Activated CD4-positive, alpha-beta memory T cell treated with anti-CD3 and anti-CD28 coated beads for 36 hours (primary cell): ENCODE measurements around the gene INAVA. TPM values are rescaled to one million over a fixed set of nuclear protein-coding genes. Genes with fewer than 3 reads are reported as not detected.
"Not testable (repeated sequence)": the region's sequence is repeated elsewhere in the genome, so short reads cannot be mapped to it uniquely, and the experiment has no call there.

Source experiments
- CTCF ChIA-PET: fragments of 350-600 bp; sonication (Branson Sonifier 250); formaldehyde crosslinking; loops from one replicate; lab custom pipeline; 2021; ENCODE audit warnings: antibody characterized with exemption, inconsistent platforms; lab: Charles Lee
- POLR2A ChIA-PET: fragments of 350-600 bp; sonication (Branson Sonifier 250); formaldehyde crosslinking; loops from one replicate; lab custom pipeline; 2021; ENCODE audit warnings: antibody characterized with exemption; lab: Charles Lee
- DNase-seq: peaks from one replicate; pipeline ENCODE4 v3.0.0-alpha.2; 2020
- H3K27ac Mint-ChIP-seq: one replicate; pipeline ENCODE4 v1.8.0; 2021; ENCODE audit warnings: mixed read lengths
- H3K27me3 Mint-ChIP-seq: one replicate; pipeline ENCODE4 v1.8.0; 2021; ENCODE audit warnings: mixed read lengths
- H3K36me3 Mint-ChIP-seq: one replicate; pipeline ENCODE4 v1.8.0; 2021; ENCODE audit warnings: mixed read lengths
- H3K4me1 Mint-ChIP-seq: one replicate; pipeline ENCODE4 v1.8.0; 2021; ENCODE audit warnings: low read depth, mixed read lengths
- H3K4me3 Mint-ChIP-seq: one replicate; pipeline ENCODE4 v1.8.0; 2021; ENCODE audit warnings: mild to moderate bottlenecking, mixed read lengths
- H3K9me3 Mint-ChIP-seq: one replicate; pipeline ENCODE4 v1.8.0; 2021; ENCODE audit warnings: mixed read lengths
- intact Hi-C: fragments of 100-400 bp; cut with micrococcal nuclease; formaldehyde crosslinking; loops from one replicate; pipeline ENCODE4 v1.15.1; 2023
- total RNA-seq, 2 experiments: library from RNA; stranded (reverse); gene quantifications; one replicate each; pipeline ENCODE4 v1.2.3, GENCODE V29; 2021

The INAVA gene
- total RNA-seq, 2 experiments from 2014 or later, result not detected

DNA sequence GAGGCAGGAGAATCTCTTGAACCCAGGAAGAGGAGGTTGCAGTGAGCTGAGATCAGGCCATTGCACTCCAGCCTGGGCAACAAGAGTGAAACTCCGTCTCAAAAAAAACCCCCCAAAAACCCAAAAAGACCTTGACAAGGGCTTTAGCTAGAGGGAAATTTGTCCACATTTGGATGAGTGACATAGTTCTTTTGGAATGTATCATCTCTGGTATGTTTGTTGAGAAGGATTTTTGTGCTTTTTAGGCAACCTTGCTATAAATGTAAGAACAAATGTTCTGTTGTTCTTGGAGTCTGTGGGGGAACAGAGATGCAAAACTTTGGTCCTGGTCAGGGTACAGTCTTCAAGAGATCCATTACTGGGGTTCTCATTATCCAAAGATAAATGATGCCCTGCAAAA lies 28.9 kb downstream of the INAVA start:
- Mint-ChIP-seq H3K36me3 (no peaks in the 10 kb centered on the region), H3K27ac (no peak overlapping the region), H3K27me3 (peaks cover 12% of the 10 kb centered on the region), H3K4me3 (no peak overlapping the region), H3K4me1 (peaks cover 2% of the 10 kb centered on the region), H3K9me3 (no peaks in the 10 kb centered on the region)
- CTCF ChIA-PET, result interaction anchor here (1.5 kb wide), 1 partner anchor 48 kb away, joined by 6 read pairs; no protein-coding TSS in a partner anchor
- POLR2A ChIA-PET, result no interaction called here
- intact Hi-C loops, result no loop called here
- DNase-seq, result no peak

DNA sequence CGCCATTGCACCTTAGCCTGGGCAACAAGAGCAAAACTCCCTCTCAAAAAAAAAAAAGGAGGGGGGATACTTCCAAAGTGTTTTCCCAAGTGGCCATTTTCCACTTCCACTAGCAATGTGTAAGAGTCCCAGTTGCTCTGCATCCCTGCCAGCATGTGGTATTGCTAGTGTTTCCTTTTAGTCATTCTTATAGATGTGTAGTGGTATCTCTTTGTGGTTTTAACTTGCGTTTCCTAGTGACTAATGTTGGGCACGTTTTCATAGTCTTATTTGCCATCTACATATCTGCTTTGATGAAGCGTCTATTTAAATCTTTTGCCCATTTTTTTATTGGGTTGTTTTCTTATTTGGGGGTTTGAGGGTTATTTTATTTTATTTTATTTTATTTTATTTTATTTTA lies 31.1 kb downstream of the INAVA start:
- Mint-ChIP-seq H3K9me3 (peaks cover under 1% of the 10 kb centered on the region), H3K36me3 (no peaks in the 10 kb centered on the region), H3K4me1 (peaks cover 5% of the 10 kb centered on the region), H3K27ac (no peak overlapping the region), H3K4me3 (no peak overlapping the region), H3K27me3 (peaks cover 17% of the 10 kb centered on the region)
- CTCF ChIA-PET, result no interaction called here
- intact Hi-C loops, result loop anchor here (1.0 to 5.0 kb wide), 3 partner anchors 20 to 59 kb away; no protein-coding TSS in a partner anchor
- peak; percentile 35 for DNase-seq
- POLR2A ChIA-PET, result interaction anchor here (0.7 kb wide), 1 partner anchor 18 kb away, joined by 3 read pairs; no protein-coding TSS in a partner anchor

DNA sequence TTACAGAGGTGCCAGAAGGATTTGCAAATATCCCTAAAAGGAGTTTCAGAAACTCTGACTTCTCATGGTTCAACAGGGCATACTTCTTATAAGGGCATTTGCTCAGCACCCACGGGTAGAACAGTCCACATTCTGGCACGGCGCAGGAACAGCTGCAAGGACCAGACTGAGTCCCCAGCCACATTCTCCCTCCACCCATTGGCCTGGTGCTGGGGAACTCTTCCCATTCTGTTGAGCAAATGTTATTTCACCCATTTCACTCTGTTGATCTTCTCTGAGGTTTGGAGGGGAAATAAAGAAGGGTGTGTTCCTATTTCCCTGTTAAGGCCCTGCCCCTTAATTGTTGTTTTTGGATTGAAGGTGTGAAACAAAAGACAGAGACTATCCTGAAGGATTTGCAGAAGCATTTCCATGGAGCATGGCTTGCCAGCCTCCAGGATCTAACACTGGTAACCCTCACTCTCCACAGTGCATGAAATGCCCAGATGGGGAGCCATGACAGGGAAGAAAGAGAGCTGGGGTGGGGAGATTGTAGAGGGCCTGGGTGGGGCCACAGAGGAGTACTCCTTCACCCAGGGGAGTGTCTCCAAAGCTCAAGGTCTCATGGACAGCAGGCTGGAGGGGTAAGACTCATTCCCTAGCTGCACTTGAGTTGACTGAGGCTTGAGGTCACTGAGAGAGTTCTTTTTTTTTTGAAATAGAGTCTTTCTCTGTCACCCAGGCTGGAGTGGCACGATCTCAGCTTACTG lies 35.0 kb downstream of the INAVA start:
- ChIA-PET CTCF (no interaction called here), POLR2A (interaction anchor here (0.6 kb wide), 1 partner anchor 60 kb away, joined by 3 read pairs; no protein-coding TSS in a partner anchor)
- intact Hi-C loops, result loop anchor here (5.0 kb wide), 1 partner anchor 62 kb away; no protein-coding TSS in a partner anchor
- H3K27ac Mint-ChIP-seq, result no peak overlapping the region
- peaks cover 9% of the 10 kb centered on the region for H3K9me3 Mint-ChIP-seq
- H3K4me1 Mint-ChIP-seq, result peaks cover 5% of the 10 kb centered on the region
- H3K36me3 Mint-ChIP-seq, result no peaks in the 10 kb centered on the region
- no peak for DNase-seq
- peaks cover 19% of the 10 kb centered on the region for H3K27me3 Mint-ChIP-seq
- no peak overlapping the region for H3K4me3 Mint-ChIP-seq

DNA sequence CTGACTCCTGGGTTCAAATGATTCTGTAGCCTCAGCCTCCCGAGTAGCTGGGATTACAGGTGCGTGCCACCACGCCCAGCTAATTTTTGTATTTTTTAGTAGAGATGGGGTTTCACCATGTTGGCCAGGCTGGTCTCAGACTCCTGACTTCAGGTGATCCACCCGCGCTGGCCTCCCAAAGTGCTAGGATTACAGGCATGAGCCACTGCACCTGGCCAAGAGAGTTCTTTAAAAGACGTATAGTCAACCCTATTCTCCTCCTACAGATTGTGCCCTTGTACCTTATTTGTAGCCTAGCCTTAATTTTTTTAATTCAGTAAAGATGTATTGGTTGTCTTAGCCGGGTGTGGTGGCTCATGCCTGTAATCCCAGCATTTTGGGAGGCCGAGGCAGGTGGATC lies 35.6 kb downstream of the INAVA start:
- peaks cover 19% of the 10 kb centered on the region for H3K27me3 Mint-ChIP-seq
- H3K4me3 Mint-ChIP-seq, intact Hi-C loops, DNase-seq, CTCF ChIA-PET, H3K36me3 Mint-ChIP-seq, H3K9me3 Mint-ChIP-seq, H3K4me1 Mint-ChIP-seq, H3K27ac Mint-ChIP-seq, POLR2A ChIA-PET: not testable (repeated sequence)

DNA sequence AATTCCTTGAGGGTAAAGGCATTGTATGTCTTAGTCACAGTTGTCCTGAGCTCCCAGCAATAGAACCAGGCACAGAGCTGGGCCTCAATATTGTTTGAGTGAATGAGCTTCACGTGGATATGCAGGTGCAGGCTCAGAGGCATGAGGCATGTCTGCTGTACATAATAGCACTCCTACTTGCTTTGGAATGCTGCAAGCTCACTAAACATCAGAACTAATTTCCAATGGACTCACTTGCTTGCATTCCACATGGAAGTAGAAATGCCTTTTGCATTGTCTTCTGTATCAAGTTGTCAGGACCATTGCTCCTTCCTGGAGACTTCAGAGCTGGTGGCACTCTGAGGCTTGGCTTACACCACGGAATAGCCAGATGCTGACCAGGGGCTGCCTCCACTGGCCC lies 37.1 kb downstream of the INAVA start:
- H3K4me1 Mint-ChIP-seq, result peaks cover 2% of the 10 kb centered on the region
- CTCF ChIA-PET, result interaction anchor here (1.2 kb wide), 1 partner anchor 13 kb away, joined by 3 read pairs; no protein-coding TSS in a partner anchor
- no peak for DNase-seq
- intact Hi-C loops, result no loop called here
- POLR2A ChIA-PET, result no interaction called here
- no peaks in the 10 kb centered on the region for H3K36me3 Mint-ChIP-seq
- H3K27ac Mint-ChIP-seq, result no peak overlapping the region
- peaks cover 9% of the 10 kb centered on the region for H3K9me3 Mint-ChIP-seq
- no peak overlapping the region for H3K4me3 Mint-ChIP-seq
- peaks cover 19% of the 10 kb centered on the region for H3K27me3 Mint-ChIP-seq

DNA sequence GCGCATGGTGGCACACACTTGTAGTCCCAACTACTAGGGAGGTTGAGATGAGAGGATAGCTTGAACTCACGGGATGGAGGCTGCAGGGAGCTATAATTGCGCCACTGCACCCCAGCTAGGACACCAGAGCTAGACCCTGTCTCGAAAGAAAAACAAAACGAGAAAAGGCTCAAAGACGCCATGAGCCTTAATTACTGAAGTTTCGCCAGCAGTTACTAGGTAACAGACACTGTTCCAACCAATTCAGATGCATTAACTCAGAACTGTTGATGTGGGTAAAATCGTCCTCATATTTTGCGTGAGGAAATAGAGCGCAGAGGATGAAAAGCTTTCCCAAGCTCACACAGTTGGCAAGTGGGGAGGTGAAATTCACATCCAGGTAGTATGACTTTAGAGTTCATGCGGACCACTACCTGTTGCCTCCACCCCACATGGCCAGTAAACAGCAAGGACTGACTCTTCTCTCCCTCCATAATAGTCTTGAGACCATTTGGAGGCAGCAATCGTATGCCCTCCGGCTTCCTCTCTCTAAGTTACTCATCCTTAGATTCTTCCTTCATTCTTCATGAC lies 40.1 kb downstream of the INAVA start:
- intact Hi-C loops, result no loop called here
- CTCF ChIA-PET, result no interaction called here
- Mint-ChIP-seq H3K4me3 (no peak overlapping the region), H3K27ac (no peak overlapping the region), H3K36me3 (no peaks in the 10 kb centered on the region), H3K9me3 (peaks cover 9% of the 10 kb centered on the region), H3K27me3 (peaks cover 6% of the 10 kb centered on the region), H3K4me1 (peaks cover 4% of the 10 kb centered on the region)
- POLR2A ChIA-PET, result no interaction called here
- DNase-seq, result no peak

DNA sequence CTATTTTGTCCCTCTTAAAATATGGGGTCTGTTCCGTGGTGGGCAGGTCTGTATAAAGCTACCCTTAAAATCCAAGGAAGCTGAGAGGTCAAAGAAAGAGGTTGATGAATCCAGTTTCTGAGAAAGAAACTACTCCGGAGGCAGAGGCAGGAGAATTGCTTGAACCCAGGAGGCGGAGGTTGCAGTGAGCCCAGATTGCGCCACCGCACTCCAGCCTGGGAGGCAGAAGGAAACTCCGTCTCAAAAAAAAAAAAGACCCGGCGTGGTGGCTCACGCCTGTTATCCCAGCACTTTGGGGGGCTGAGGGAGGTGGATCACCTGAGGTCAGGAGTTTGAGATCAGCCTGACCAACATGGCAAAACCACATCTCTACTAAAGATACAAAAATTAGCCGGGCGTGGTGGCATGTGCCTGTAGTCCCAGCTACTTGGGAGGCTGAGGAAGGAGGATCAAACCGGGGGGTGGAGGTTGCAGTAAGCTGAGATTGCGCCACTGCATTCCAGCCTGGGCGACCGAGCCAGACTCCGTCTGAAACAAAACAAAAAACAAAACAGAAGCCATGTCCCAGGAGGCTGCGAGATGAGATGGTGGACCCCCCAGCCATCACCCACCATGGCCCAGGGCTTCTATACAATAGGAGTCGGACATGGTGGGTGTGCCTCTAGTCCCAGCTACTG lies 40.7 kb downstream of the INAVA start:
- H3K27me3 Mint-ChIP-seq, intact Hi-C loops, H3K27ac Mint-ChIP-seq, H3K4me3 Mint-ChIP-seq, H3K4me1 Mint-ChIP-seq, DNase-seq, POLR2A ChIA-PET, CTCF ChIA-PET, H3K36me3 Mint-ChIP-seq: not testable (repeated sequence)
- H3K9me3 Mint-ChIP-seq, result peaks cover 11% of the 10 kb centered on the region

DNA sequence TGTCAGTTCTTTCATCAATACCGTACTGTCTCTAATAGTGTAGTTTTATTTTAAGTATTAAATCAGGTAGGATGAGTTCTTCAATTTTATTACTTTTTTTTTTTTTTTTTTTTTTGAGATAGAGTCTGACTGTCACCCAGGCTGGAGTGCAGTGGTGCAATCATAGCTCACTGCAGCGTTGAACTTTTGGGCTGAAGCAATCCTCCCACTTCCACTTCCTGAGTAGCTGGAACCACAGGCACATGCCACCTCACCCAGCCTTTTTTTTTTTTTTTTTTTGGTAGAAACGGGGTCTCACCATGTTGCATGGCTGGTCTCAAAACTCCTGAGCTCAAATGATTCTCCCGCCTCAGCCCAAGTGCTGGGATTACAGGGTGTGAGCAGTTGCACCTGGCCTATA lies 44.3 kb downstream of the INAVA start:
- POLR2A ChIA-PET, result interaction anchor here (0.6 kb wide), 1 partner anchor 312 kb away, joined by 3 read pairs; no protein-coding TSS in a partner anchor
- Mint-ChIP-seq H3K4me3 (no peak overlapping the region), H3K4me1 (peaks cover 4% of the 10 kb centered on the region), H3K36me3 (no peaks in the 10 kb centered on the region), H3K9me3 (peaks cover 5% of the 10 kb centered on the region), H3K27ac (no peak overlapping the region), H3K27me3 (no peaks in the 10 kb centered on the region)
- CTCF ChIA-PET, result interaction anchor here (0.8 kb wide), 1 partner anchor 33 kb away, joined by 6 read pairs; no protein-coding TSS in a partner anchor
- peak; percentile 31 for DNase-seq
- intact Hi-C loops, result no loop called here

DNA sequence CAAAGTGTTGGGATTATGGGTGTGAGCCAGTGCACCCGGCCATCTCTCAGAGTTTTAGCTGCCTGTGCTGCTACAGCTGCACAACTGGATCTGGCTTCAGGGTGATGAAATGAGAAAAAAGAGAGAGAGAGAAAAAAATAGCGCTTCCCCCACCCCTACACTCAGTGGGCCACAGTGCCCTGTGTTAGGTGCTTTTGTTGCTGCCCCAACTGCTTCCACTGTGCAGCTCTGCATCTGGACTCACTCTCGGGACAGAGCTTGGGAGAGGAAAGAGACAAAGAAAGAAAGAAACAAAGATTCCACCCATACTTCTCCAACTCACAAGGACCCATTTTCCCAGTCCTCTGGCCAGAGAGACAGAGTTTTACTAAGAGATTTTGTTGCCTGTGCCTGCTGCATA lies 50.4 kb downstream of the INAVA start:
- Mint-ChIP-seq H3K36me3 (peaks cover 9% of the 10 kb centered on the region), H3K4me3 (no peak overlapping the region), H3K27me3 (peaks cover 2% of the 10 kb centered on the region), H3K27ac (no peak overlapping the region), H3K9me3 (peaks cover 13% of the 10 kb centered on the region), H3K4me1 (no peaks in the 10 kb centered on the region)
- ChIA-PET CTCF (interaction anchor here (2.2 kb wide), 1 partner anchor 34 kb away, joined by 11 read pairs; no protein-coding TSS in a partner anchor), POLR2A (interaction anchor here (0.5 kb wide), 1 partner anchor 292 kb away, joined by 3 read pairs; no protein-coding TSS in a partner anchor)
- no peak for DNase-seq
- intact Hi-C loops, result no loop called here

DNA sequence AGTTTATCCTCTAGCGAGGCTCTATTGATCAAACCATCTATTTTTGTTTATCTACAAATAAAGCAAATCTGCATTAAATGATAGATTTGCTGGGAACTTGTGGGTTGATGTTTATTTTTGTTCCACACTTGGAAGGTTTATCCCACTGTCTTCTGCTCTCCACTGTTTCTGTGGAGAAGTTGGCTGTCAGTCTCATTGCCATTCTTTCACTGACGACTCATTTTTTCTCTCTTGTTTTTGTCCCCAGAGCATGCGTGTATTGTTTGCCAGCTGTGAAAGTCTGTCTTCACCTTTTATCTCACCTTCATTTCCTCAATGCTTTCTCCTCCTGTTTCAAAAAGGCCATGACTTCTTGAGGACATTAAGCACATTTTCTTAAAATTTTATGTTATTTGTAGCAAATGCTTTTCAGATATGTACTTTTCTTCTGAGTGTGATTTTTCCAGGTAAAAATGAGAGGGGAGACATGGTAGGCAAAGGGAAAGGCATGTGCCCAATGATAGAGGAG lies 52.4 kb downstream of the INAVA start:
- Mint-ChIP-seq H3K4me1 (no peaks in the 10 kb centered on the region), H3K9me3 (peaks cover 10% of the 10 kb centered on the region), H3K4me3 (no peak overlapping the region), H3K27ac (no peak overlapping the region), H3K27me3 (peaks cover 2% of the 10 kb centered on the region), H3K36me3 (peaks cover 9% of the 10 kb centered on the region)
- intact Hi-C loops, result no loop called here
- POLR2A ChIA-PET, result no interaction called here
- CTCF ChIA-PET, result interaction anchor here (0.7 kb wide), 1 partner anchor 26 kb away, joined by 3 read pairs; no protein-coding TSS in a partner anchor
- DNase-seq, result no peak

DNA sequence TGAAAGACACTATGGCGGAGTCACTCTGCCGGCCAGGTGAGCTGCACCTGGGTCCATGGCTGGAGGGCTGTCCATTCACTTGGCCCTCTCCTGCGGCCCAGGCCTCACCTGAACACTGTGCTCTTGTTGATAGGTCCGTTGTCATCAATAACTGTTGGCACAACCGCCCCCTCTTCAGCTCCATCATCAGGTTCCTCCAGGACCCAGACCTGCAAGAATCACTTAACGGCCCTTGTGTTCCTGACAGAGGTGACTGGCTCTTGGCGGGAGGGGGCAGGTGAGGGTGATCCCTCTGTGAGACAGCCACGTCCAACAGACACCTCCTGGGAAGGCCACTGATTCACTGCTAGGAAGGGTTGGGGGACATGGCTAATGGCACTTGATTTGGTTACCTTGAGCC lies 54.9 kb downstream of the INAVA start:
- CTCF ChIA-PET, result no interaction called here
- H3K9me3 Mint-ChIP-seq, result peaks cover 10% of the 10 kb centered on the region
- H3K36me3 Mint-ChIP-seq, result peaks cover 9% of the 10 kb centered on the region
- H3K4me3 Mint-ChIP-seq, result no peak overlapping the region
- POLR2A ChIA-PET, result no interaction called here
- DNase-seq, result no peak
- intact Hi-C loops, result no loop called here
- H3K4me1 Mint-ChIP-seq, result no peaks in the 10 kb centered on the region
- H3K27ac Mint-ChIP-seq, result no peak overlapping the region
- peaks cover 2% of the 10 kb centered on the region for H3K27me3 Mint-ChIP-seq

DNA sequence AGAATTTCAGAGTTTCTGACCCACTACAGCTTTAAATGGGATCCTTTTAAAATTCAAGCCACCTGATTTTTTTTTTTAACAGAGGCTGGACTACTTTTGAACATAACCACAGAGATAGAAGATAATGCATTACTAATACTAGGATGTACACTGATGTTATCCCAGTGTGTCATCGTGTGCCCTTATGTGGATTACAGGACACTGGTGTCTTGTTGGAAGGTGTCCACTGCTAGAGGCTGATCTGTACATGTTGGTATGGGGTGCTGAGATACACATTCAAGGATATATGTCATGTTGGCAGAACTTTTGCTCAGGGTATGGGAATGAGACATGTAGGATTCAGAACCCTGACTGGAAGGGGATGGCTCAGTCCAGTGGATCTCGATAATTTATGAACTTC lies 56.3 kb downstream of the INAVA start:
- H3K27ac Mint-ChIP-seq, result no peak overlapping the region
- no peaks in the 10 kb centered on the region for H3K4me1 Mint-ChIP-seq
- CTCF ChIA-PET, result no interaction called here
- peaks cover 2% of the 10 kb centered on the region for H3K27me3 Mint-ChIP-seq
- peaks cover 10% of the 10 kb centered on the region for H3K9me3 Mint-ChIP-seq
- POLR2A ChIA-PET, result no interaction called here
- intact Hi-C loops, result no loop called here
- H3K36me3 Mint-ChIP-seq, result peaks cover 9% of the 10 kb centered on the region
- DNase-seq, result no peak
- no peak overlapping the region for H3K4me3 Mint-ChIP-seq
